HepG2 (cell line): Measurements from ENCODE around the gene CHKA. TPM values are rescaled to one million over a fixed set of nuclear protein-coding genes. Genes with fewer than 3 reads are reported as not detected.
A peak's percentile ranks its signal among the peaks of the same experiment; 100 is the strongest.

ENCODE experiments used
- ESRRA ChIP-seq: sonication (generic); formaldehyde crosslinking; IDR thresholded peaks from 2 replicates; pipeline ENCODE4 v1.5.1; 2020; ENCODE audit warnings: mild to moderate bottlenecking, low read depth, missing genetic modification reagents
- GABPB1 ChIP-seq: IDR thresholded peaks from 2 replicates; pipeline ENCODE4 v1.6.1; 2016; ENCODE audit warnings: mild to moderate bottlenecking, missing genetic modification reagents, moderate library complexity, missing compliant biosample characterization
- KLF13 ChIP-seq: sonication (generic); formaldehyde crosslinking; IDR thresholded peaks from 2 replicates; pipeline ENCODE4 v1.4.0; 2020; ENCODE audit warnings: mild to moderate bottlenecking, missing genetic modification reagents
- MAZ ChIP-seq, 2 experiments: sonication (generic) in 1 of 2; formaldehyde crosslinking in 1 of 2; IDR thresholded peaks; 2 replicates each; pipeline versions ENCODE4 v1.5.0 to v1.6.1; 2012 to 2020; ENCODE audit warnings: low read depth in 2 of 2, mild to moderate bottlenecking in 2 of 2, borderline replicate concordance in 1 of 2, improper control_type of control experiment in 1 of 2, low read length in 1 of 2, missing genetic modification reagents in 1 of 2, moderate library complexity in 1 of 2
- MIXL1 ChIP-seq: IDR thresholded peaks from 2 replicates; pipeline ENCODE4 v1.6.1; 2016
- NFE2L1 ChIP-seq: sonication (generic); formaldehyde crosslinking; IDR thresholded peaks from 2 replicates; pipeline ENCODE4 v1.4.0; 2020; ENCODE audit warnings: missing genetic modification reagents, mild to moderate bottlenecking, borderline replicate concordance
- PITX1 ChIP-seq: sonication (generic); formaldehyde crosslinking; IDR thresholded peaks from 2 replicates; pipeline ENCODE4 v1.5.1; 2020; ENCODE audit warnings: mild to moderate bottlenecking, missing genetic modification reagents
- REXO4 ChIP-seq: sonication (generic); formaldehyde crosslinking; IDR thresholded peaks from 2 replicates; pipeline ENCODE4 v1.8.0; 2022; ENCODE audit warnings: missing genetic modification reagents, mild to moderate bottlenecking, borderline replicate concordance
- RFX5 ChIP-seq: IDR thresholded peaks from 2 replicates; pipeline ENCODE4 v1.6.1; 2011; ENCODE audit warnings: low read depth, low read length, improper control_type of control experiment
- SRSF1 ChIP-seq: fragments of 200-400 bp; formaldehyde crosslinking; optimal IDR thresholded peaks from 2 replicates; pipeline ENCODE3; 2017; ENCODE audit warnings: mild to moderate bottlenecking, low read depth, low read length, moderate library complexity
- ZNF256 ChIP-seq: sonication (generic); formaldehyde crosslinking; conservative IDR thresholded peaks from 2 replicates; pipeline ENCODE4 v1.4.0; 2020; ENCODE audit warnings: missing genetic modification reagents
- ZNF296 ChIP-seq: sonication (generic); formaldehyde crosslinking; conservative IDR thresholded peaks from 2 replicates; pipeline ENCODE4 v1.5.0; 2020; ENCODE audit warnings: mild to moderate bottlenecking, missing genetic modification reagents
- ZNF451 ChIP-seq: sonication (generic); formaldehyde crosslinking; IDR thresholded peaks from 2 replicates; pipeline ENCODE4 v1.5.0; 2020; ENCODE audit warnings: mild to moderate bottlenecking, missing genetic modification reagents
- ZNF619 ChIP-seq: sonication (generic); formaldehyde crosslinking; IDR thresholded peaks from 2 replicates; pipeline ENCODE4 v1.4.0; 2020; ENCODE audit warnings: mild to moderate bottlenecking, missing genetic modification reagents
- polyA plus RNA-seq, 8 experiments: library from polyadenylated mRNA; depleted of rRNA in 3 of 8; stranded (reverse) in 7 of 8; unstranded in 1 of 8; fragments of >200 nt; fragmentation: Illumina TruSeq in 4 of 8; extraction: Trizol in 4 of 8; gene quantifications; 2 replicates each; pipeline versions ENCODE4 v1.2.1 to v1.2.3, GENCODE V29; 2011 to 2016; ENCODE audit warnings: low read depth in 4 of 8, missing spikeins in 1 of 8, mixed read lengths in 1 of 8; ENCODE audit not compliant: insufficient read depth in 1 of 8
- total RNA-seq, 5 experiments: library from RNA; depleted of rRNA; stranded (reverse); fragments of >200 nt; fragmentation: Illumina TruSeq; extraction: Trizol; gene quantifications; 2 replicates each; pipeline ENCODE4 v1.2.3, GENCODE V29; 2016; ENCODE audit warnings: low read depth in 1 of 5
- TF ChIP-seq, protein P1 (sequence below): sonication (generic); formaldehyde crosslinking; IDR thresholded peaks from 2 replicates; pipeline ENCODE4 v1.5.0; 2020; ENCODE audit warnings: mild to moderate bottlenecking, missing genetic modification reagents, borderline replicate concordance
- TF ChIP-seq, protein P2 (sequence below): IDR thresholded peaks from 2 replicates; pipeline ENCODE4 v1.6.1; 2016
- TF ChIP-seq, protein P3 (sequence below): sonication (generic); formaldehyde crosslinking; IDR thresholded peaks from 2 replicates; pipeline ENCODE4 v1.5.0; 2020; ENCODE audit warnings: mild to moderate bottlenecking, missing genetic modification reagents
- TF ChIP-seq, protein P4 (sequence below): sonication (generic); formaldehyde crosslinking; IDR thresholded peaks from 2 replicates; pipeline ENCODE4 v1.4.0; 2020; ENCODE audit warnings: missing genetic modification reagents

The CHKA gene
- total and polyA plus RNA-seq, 2 of the 13 experiments (the other 11 are each of a cell fraction or from before 2014, with no cell fraction given): 71.6 to 92.7 TPM

GRCh38 chr11:68030318-68031143 lies 90.7 kb downstream of the CHKA start, which contains the start of gene NDUFS8 (continued):
- TF ChIP-seq, protein P1, sequence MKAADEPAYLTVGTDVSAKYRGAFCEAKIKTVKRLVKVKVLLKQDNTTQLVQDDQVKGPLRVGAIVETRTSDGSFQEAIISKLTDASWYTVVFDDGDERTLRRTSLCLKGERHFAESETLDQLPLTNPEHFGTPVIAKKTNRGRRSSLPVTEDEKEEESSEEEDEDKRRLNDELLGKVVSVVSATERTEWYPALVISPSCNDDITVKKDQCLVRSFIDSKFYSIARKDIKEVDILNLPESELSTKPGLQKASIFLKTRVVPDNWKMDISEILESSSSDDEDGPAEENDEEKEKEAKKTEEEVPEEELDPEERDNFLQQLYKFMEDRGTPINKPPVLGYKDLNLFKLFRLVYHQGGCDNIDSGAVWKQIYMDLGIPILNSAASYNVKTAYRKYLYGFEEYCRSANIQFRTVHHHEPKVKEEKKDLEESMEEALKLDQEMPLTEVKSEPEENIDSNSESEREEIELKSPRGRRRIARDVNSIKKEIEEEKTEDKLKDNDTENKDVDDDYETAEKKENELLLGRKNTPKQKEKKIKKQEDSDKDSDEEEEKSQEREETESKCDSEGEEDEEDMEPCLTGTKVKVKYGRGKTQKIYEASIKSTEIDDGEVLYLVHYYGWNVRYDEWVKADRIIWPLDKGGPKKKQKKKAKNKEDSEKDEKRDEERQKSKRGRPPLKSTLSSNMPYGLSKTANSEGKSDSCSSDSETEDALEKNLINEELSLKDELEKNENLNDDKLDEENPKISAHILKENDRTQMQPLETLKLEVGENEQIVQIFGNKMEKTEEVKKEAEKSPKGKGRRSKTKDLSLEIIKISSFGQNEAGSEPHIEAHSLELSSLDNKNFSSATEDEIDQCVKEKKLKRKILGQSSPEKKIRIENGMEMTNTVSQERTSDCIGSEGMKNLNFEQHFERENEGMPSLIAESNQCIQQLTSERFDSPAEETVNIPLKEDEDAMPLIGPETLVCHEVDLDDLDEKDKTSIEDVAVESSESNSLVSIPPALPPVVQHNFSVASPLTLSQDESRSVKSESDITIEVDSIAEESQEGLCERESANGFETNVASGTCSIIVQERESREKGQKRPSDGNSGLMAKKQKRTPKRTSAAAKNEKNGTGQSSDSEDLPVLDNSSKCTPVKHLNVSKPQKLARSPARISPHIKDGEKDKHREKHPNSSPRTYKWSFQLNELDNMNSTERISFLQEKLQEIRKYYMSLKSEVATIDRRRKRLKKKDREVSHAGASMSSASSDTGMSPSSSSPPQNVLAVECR (CRISPR knock-in tag): peak; percentile 84
- TF ChIP-seq ZNF296: no peak
- peak; percentile 13 for TF ChIP-seq SRSF1
- TF ChIP-seq ZNF619: no peak
- TF ChIP-seq REXO4 (CRISPR knock-in tag): no peak
- 0 out of 2 replicates have a peak, but pooled peaks have one; percentile 26 for TF ChIP-seq ZNF451 (CRISPR knock-in tag)
- no peak for TF ChIP-seq PITX1 (CRISPR knock-in tag)
- TF ChIP-seq MIXL1: no peak
- peak; percentile 90 for TF ChIP-seq GABPB1 (CRISPR knock-in tag)
- TF ChIP-seq, protein P2, sequence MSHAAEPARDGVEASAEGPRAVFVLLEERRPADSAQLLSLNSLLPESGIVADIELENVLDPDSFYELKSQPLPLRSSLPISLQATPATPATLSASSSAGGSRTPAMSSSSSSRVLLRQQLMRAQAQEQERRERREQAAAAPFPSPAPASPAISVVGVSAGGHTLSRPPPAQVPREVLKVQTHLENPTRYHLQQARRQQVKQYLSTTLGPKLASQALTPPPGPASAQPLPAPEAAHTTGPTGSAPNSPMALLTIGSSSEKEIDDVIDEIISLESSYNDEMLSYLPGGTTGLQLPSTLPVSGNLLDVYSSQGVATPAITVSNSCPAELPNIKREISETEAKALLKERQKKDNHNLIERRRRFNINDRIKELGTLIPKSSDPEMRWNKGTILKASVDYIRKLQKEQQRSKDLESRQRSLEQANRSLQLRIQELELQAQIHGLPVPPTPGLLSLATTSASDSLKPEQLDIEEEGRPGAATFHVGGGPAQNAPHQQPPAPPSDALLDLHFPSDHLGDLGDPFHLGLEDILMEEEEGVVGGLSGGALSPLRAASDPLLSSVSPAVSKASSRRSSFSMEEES (CRISPR knock-in tag): peak; percentile 27; the same call in 1 of the 2 replicates
- peak; percentile 79 for TF ChIP-seq ESRRA (CRISPR knock-in tag)
- no peak for TF ChIP-seq MAZ (IDR thresholded peaks at IDR 0.05; ENCODE audit: borderline replicate concordance, low read depth, low read length)
- no peak for TF ChIP-seq MAZ (CRISPR knock-in tag; IDR thresholded peaks at IDR 0.05; ENCODE audit: low read depth)
- TF ChIP-seq NFE2L1: no peak
- TF ChIP-seq, protein P3, sequence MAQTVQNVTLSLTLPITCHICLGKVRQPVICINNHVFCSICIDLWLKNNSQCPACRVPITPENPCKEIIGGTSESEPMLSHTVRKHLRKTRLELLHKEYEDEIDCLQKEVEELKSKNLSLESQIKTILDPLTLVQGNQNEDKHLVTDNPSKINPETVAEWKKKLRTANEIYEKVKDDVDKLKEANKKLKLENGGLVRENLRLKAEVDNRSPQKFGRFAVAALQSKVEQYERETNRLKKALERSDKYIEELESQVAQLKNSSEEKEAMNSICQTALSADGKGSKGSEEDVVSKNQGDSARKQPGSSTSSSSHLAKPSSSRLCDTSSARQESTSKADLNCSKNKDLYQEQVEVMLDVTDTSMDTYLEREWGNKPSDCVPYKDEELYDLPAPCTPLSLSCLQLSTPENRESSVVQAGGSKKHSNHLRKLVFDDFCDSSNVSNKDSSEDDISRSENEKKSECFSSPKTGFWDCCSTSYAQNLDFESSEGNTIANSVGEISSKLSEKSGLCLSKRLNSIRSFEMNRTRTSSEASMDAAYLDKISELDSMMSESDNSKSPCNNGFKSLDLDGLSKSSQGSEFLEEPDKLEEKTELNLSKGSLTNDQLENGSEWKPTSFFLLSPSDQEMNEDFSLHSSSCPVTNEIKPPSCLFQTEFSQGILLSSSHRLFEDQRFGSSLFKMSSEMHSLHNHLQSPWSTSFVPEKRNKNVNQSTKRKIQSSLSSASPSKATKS: no peak
- TF ChIP-seq ZNF256 (CRISPR knock-in tag): no peak
- no peak for TF ChIP-seq KLF13
- TF ChIP-seq, protein P4, sequence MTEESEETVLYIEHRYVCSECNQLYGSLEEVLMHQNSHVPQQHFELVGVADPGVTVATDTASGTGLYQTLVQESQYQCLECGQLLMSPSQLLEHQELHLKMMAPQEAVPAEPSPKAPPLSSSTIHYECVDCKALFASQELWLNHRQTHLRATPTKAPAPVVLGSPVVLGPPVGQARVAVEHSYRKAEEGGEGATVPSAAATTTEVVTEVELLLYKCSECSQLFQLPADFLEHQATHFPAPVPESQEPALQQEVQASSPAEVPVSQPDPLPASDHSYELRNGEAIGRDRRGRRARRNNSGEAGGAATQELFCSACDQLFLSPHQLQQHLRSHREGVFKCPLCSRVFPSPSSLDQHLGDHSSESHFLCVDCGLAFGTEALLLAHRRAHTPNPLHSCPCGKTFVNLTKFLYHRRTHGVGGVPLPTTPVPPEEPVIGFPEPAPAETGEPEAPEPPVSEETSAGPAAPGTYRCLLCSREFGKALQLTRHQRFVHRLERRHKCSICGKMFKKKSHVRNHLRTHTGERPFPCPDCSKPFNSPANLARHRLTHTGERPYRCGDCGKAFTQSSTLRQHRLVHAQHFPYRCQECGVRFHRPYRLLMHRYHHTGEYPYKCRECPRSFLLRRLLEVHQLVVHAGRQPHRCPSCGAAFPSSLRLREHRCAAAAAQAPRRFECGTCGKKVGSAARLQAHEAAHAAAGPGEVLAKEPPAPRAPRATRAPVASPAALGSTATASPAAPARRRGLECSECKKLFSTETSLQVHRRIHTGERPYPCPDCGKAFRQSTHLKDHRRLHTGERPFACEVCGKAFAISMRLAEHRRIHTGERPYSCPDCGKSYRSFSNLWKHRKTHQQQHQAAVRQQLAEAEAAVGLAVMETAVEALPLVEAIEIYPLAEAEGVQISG (CRISPR knock-in tag): no peak; the same call in 1 of the 2 replicates
- TF ChIP-seq RFX5: 0 out of 2 replicates have a peak, but pooled peaks have one; percentile 3
